SIG-M5 (cell line): Measurements from ENCODE around the gene EMILIN2.

Experiments
- DNase-seq: peaks from one replicate; lab custom pipeline; 2025; lab: John Stamatoyannopoulos, UW

The EMILIN2 gene

DNA sequence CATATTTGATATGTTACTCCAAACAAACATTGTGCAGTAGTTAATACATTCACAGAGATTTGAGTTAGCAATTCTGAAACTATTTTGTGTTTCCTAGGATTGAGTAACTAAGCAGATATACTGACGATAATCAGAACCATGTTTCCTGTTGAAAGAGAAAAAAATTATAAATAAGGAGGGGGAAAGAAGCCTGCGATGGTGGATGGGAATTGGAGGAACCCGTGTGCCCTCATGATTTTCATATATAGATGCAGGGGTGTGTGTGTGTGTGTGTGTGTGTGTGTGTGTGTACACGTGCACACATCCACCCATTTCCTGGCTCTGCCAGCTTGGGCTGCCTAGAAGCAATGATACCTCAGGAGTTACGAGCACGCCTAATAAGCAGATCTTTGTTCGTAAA, 109.2 kb downstream of the EMILIN2 start:
- no peak for DNase-seq

DNA sequence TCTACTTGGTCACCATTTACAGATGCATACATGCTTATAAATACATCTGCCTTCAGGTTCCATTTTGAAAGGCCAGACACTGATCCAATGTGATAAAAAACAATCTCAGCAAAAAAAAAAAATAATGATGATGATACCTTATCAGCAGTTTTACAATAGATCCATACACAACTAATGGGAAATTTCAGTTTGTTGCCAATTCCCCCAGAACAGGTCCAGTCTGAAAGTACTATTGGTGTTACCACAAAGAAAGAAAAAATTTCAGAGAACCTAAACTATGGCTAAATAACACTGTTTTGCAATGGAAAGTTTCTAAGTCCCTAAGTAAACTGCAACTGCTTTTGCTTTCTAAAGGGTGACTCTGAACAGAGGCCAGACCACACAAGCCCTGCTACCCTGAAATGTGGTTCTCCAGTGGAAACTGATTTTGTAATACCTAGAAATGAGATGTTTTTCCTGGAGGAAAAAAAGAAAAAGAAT, 112.1 kb downstream of the EMILIN2 start:
- DNase-seq = peak; percentile 58

DNA sequence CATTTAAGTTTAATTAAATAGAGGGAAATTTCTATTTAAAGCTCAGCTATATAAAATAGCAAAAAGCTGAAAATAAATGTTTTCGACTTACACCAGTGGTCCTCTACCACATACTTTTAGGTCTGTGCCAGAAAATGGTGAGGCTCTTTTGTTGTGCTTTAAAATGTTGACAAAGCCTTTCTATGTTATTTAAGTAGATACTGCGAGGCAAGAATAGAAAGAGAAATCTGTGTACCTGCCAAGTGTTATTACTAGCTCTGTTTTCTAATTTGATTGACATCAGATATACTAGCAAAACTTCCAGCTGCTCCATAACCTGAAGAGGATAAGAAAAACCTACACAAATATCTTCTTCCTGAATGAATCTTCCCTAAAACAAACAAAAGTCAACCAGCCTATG, 112.5 kb downstream of the EMILIN2 start:
- DNase-seq = no peak

DNA sequence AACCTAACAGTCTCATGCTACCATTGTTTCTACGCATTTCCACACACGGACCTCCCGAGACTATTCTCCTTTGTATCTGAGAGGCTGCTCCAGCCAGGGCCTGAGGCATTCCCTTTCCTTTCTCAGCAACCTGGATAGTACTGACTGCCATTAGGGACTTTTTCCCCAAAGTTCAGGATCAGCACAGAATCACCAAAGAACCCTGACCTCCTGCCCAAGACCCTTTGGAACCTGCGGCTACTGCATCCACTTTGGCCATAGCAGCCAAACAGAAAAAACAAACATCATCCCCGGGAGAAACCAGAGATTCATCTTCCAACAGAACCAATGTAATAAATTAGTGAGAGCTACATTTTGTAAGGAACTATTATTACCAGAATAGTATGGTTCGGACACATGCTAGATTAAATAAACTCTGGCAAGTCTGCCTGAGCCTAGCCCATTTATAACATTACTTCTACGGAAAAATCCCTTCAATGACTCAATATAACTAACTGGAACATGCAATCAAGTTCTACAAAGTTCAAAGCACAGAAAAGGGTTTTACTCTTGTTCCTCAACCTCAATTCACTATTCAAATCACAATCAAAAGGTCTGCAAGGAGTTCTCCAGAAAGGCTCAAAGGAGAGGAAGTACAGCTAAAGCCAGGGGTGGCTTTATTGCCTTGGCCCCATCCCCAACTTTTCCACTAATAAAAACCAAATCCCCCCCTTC, 114.3 kb downstream of the EMILIN2 start:
- DNase-seq = no peak

DNA sequence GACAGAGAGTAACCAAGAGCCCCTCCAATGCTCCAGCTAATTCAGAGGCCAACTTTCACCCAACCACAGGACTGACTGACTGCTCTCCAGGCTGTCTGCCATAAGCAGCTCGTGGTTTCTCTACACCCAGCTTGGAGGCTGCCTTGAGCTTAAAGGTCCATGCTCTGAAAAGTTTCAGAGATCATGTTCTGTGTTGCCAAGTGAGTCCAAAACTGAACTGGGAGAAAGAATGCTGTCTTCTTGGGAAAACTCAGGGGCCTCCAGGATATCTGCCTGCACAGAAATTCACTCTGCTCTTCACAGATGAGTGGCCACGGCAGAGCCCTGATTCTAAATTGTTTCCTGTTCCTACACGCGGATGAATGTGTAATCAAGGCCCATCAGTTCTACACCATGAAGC, 115.0 kb downstream of the EMILIN2 start:
- DNase-seq = no peak

DNA sequence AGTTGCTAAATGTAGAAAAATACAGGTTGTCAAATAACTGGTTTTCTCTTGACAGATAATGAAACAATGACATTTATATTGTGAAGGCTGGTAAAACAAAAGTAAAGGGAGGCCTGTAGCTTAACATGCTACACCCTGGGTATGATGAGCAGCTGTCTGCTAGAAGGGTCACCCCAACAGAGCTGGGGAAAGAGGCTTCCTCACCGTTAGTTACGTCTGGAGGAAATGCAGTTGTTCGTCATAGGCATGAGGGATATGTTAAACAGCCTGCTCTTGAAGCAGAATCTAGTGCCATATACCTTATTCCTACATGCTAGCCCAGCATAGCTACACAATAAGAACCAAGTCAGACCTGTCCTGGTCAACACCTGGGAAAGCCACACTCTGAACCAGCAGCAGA, 116.2 kb downstream of the EMILIN2 start:
- no peak for DNase-seq

DNA sequence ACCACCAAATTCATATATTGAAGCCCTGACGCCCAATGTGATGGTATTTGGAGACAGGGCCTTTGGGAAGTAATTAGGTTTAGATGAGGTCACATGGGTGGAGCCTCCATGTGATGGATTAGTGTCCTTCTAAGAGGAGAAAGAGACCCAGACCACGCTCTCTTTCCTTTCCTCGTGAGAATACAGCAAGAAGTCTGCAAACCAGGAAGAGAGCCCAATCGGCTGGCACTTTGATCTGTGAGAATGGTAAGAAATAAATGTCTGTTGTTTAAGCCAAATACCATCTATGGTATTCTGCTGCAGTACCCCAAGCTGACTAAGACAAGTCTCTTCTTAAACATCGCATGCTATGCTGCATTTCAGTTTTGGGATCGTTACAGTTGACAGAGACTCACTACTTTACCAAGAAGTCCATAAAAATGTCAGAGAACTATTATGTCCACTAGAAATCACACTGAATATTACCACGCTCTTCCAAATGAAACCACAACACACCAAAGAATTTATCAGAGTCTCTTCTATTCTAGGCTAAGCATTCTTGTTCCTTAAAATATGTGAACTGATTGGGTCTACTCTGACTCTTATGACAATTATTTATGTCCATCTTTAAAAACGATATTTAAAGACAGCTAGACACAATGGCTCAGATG, 117.7 kb downstream of the EMILIN2 start:
- DNase-seq = no peak
